Ascending aorta (tissue), 2 donors: ENCODE results near the gene ZNF497. TPM values are rescaled to one million over a fixed set of nuclear protein-coding genes. Genes with fewer than 3 reads are reported as not detected.
"Not testable (repeated sequence)": the region's sequence is repeated elsewhere in the genome, so short reads cannot be mapped to it uniquely, and the experiment has no call there.

Experiments
- DNase-seq, 2 donors: peaks; one replicate each; pipeline ENCODE4 v3.0.0-alpha.2; 2019; ENCODE audit warnings: low spot score in 2 of 2
- H3K27ac ChIP-seq, 2 donors: fragments of 200-600 bp; sonication (generic); one replicate each; pipeline ENCODE4 v1.5.1; 2016 to 2017; ENCODE audit warnings: mild to moderate bottlenecking in 1 of 2
- H3K27me3 ChIP-seq: fragments of 200-600 bp; sonication (generic); one replicate; pipeline ENCODE4 v1.5.1; 2017
- H3K36me3 ChIP-seq, 2 donors: fragments of 200-600 bp; sonication (generic); one replicate each; pipeline ENCODE4 v1.5.1; 2016
- H3K4me1 ChIP-seq, 2 donors: fragments of 200-600 bp; sonication (generic); one replicate each; pipeline ENCODE4 v1.5.1; 2016 to 2017; ENCODE audit warnings: mild to moderate bottlenecking in 1 of 2
- H3K4me3 ChIP-seq, 2 donors: fragments of 200-600 bp; sonication (generic); one replicate each; pipeline ENCODE4 v1.5.1; 2016 to 2017; ENCODE audit warnings: mild to moderate bottlenecking in 1 of 2
- H3K9me3 ChIP-seq, 2 donors: fragments of 200-600 bp; sonication (generic); one replicate each; pipeline ENCODE4 v1.5.1; 2016
- CTCF ChIP-seq, 3 experiments: fragments of 200-600 bp in 2 of 3; fragments of 450-650 bp in 1 of 3; sonication (generic) in 2 of 3; IDR thresholded peaks; one replicate each; pipeline ENCODE4 v1.5.1; 2016 to 2019; ENCODE audit warnings: antibody characterized with exemption in 3 of 3, mild to moderate bottlenecking in 1 of 3, moderate library complexity in 1 of 3
- intact Hi-C: fragments of 100-400 bp; cut with DNase I; formaldehyde crosslinking; loops from one replicate; pipeline ENCODE4 v1.15.1; 2023
- total RNA-seq: library from RNA; depleted of rRNA; stranded (reverse); fragments of >200 nt; gene quantifications from one replicate; pipeline ENCODE4 v1.1.0, GENCODE V29; 2016

The ZNF497 gene
- total RNA-seq, 1 donor from 2014 or later: not detected

DNA sequence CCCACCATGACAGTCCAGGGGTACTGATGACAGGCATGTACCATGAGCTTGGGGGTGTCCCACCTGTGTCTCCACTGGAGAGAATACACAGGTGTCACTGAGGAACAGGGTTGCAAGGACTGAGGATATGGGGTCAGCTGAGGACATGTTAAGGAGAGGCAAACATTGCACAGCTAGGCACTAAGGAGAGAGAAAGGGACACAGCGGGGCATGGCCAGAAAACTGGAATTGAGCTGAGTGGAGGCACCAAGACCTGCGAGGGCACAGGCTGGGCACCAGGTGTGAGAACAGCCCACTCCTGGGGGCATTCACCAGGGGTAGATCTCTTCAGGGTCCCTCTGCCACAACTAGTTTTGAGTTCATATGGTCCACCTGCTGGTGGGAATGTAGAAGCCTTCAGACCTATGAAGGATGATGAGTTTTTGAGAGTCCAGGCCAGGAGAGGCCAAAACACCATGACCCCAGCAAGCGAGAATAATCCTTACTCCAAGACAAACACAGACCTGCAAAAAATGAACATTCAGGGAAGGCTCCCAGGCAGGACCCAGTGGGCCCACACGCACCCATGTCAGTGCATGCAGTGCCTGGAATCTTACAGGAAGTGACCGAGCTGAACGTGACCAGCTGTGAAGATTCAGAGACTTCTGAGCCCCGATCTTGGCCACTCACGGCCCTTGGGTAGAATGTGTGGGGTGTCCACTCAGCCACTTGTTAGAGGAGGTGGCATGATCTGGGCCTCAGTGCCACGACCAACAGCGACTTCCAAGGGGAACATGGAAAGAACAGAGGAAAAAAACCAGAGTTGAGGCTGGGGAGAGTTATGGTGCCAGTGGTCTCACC is 44.5 kb upstream of the ZNF497 start:
- intact Hi-C loops: no loop called here
- Histone ChIP-seq H3K4me3 (peak overlapping the region; percentile 97), H3K27ac (no peak overlapping the region), H3K9me3 (no peaks in the 10 kb centered on the region), H3K4me1 (peaks cover 3 to 16% of the 10 kb centered on the region in 2 donors), H3K36me3 (no peaks in the 10 kb centered on the region), H3K27me3 (no peaks in the 10 kb centered on the region)
- peak in 1 of 3 experiments; percentile 11 for TF ChIP-seq CTCF (IDR thresholded peaks at IDR 0.05)
- no peak for DNase-seq

DNA sequence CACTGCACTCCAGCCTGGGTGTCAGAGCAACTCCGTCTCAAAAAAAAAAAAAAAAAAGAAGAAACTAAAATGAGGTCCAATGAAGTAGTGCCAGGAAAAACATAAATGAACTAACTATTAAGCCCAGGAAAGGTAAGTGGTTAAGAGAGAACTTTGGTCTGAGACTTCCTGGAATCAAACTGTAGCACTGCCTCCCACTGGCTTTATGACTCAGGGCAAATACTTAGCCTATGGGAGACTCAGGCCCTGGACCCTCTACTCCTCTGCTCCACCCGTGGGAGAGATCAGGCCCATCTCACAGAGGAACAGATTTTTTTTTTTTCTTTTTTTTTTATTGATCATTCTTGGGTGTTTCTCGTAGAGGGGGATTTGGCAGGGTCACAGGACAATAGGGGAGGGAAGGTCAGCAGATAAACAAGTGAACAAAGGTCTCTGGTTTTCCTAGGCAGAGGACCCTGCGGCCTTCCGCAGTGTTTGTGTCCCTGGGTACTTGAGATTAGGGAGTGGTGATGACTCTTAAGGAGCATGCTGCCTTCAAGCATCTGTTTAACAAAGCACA is 41.4 kb upstream of the ZNF497 start:
- intact Hi-C loops, DNase-seq, H3K36me3 ChIP-seq, H3K27me3 ChIP-seq, H3K4me3 ChIP-seq, H3K27ac ChIP-seq, H3K9me3 ChIP-seq: not testable (repeated sequence)
- H3K4me1 ChIP-seq: peaks cover 7 to 17% of the 10 kb centered on the region in 2 donors

DNA sequence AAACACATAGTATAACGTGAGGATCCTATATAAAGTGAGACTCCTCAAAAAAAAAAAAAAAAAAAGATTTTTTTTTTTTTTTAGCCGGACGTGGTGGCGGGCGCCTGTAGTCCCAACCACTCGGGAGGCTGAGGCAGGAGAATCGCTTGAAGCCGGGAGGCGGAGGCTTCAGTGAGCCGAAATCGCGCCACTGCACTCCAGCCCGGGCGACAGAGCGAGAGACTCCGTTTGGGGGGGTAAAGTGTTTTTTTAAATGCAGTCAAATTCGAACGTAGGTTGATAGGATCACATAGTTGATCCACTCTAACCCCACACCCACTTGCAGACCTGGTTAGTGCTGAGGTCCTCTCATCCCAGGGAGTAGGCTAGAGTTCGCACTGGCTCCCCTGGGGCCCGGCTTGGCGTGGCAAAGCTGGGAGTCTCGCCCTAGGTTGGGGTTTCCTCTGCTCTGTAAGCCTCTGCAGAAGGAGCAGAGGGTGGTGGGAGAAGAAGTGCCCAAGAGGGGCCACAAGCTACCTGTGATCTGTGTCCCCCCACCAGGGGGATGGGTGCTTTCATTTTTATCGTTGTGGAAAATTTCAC is 39.4 kb upstream of the ZNF497 start:
- Histone ChIP-seq H3K27ac (no peak overlapping the region), H3K9me3 (no peaks in the 10 kb centered on the region), H3K36me3 (no peaks in the 10 kb centered on the region), H3K27me3 (no peaks in the 10 kb centered on the region), H3K4me1 (peaks cover 7 to 10% of the 10 kb centered on the region in 2 donors), H3K4me3 (peak overlapping the region; percentile 66 to 67)
- TF ChIP-seq CTCF (IDR thresholded peaks at IDR 0.05): no peak
- no peak for DNase-seq
- intact Hi-C loops: loop anchor here (1.0 to 2.0 kb wide), 5 partner anchors 15 to 157 kb away; partner anchors contain the start of genes RPS5, ZNF132 and ZNF837

- H3K9me3 ChIP-seq: no peaks in the 10 kb centered on the region
- peak in 1 of 3 experiments; percentile 30 for TF ChIP-seq CTCF (IDR thresholded peaks at IDR 0.05)
- peaks cover 7 to 10% of the 10 kb centered on the region in 2 donors for H3K4me1 ChIP-seq
- DNase-seq: peak; percentile 99
- H3K4me3 ChIP-seq: peak overlapping the region; percentile 66 to 67
- intact Hi-C loops: loop anchor here (1.0 to 2.0 kb wide), 5 partner anchors 14 to 158 kb away; partner anchors contain the start of genes RPS5, ZNF132 and ZNF837
- no peaks in the 10 kb centered on the region for H3K27me3 ChIP-seq
- no peaks in the 10 kb centered on the region for H3K36me3 ChIP-seq
- H3K27ac ChIP-seq: no peak overlapping the region
Observed at GRCh38 chr19:58400916-58401839, 38.6 kb upstream of the ZNF497 start.

DNA sequence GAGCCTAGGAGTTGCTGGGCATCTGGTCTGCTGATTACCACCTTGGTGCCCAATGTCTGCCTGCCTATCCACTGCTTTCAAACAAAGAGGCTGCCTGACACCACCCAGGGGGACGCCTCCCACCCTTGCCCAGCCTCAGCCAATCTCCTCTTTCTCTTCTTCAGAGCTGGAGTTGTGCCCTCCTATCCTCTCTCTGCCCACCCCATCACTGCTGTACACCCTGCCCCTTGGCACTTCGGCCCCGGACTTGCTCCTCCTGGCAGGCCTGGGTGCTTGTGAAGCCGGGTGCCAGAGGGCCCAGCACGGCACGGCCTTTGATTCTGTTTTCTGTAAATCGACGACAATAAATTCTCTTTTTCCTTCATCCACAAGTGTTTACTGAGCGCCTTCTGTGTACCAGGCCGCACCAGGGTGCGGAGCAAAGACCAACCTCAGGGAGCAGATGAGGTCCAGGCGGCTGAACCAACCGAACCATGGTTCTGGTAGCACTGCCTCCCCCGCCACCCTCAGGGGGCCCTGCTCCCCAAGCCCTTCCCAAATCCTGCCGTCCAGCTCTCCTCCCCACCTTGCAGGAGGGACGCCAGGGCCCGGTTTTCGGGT is 37.9 kb upstream of the ZNF497 start:
- Histone ChIP-seq H3K27me3 (no peaks in the 10 kb centered on the region), H3K4me3 (peak overlapping the region; percentile 66 to 67), H3K9me3 (no peaks in the 10 kb centered on the region), H3K36me3 (no peaks in the 10 kb centered on the region), H3K4me1 (peaks cover 7 to 10% of the 10 kb centered on the region in 2 donors), H3K27ac (no peak overlapping the region)
- intact Hi-C loops: loop anchor here (2.0 kb wide), 1 partner anchor 98 kb away; no protein-coding TSS in a partner anchor
- TF ChIP-seq CTCF (IDR thresholded peaks at IDR 0.05): no peak
- DNase-seq: no peak
